Measurements from ENCODE around the gene SSUH2.

GRCh38 chr3:8608791-8609467 is 35.7 kb downstream of the SSUH2 start:
- TF ChIP-seq CTCF (IDR thresholded peaks at IDR 0.05) (no peak), ZFX (IDR thresholded peaks at IDR 0.05; ENCODE audit: borderline replicate concordance) (no peak)

Data from 22Rv1 (cell line).